GM19025 (cell line): ENCODE data around the gene SLC1A6.
"Not testable (repeated sequence)": the region's sequence is repeated elsewhere in the genome, so short reads cannot be mapped to it uniquely, and the experiment has no call there.

Source experiments
- ATAC-seq: cut with Tn5 transposase; IDR thresholded peaks from one replicate; pipeline ENCODE4 v1.9.1; 2021; ENCODE audit warnings: mild to moderate bottlenecking, low read depth, moderate library complexity; ENCODE audit not compliant: unreplicated experiment

SLC1A6 gene

GRCh38 chr19:14979476-14980255 lies at the start of gene SLC1A6:
Gene SLC1A6, minus strand, starts transcription at chr19:14979864. Its CDS starts 6,954 bp downstream, at chr19:14972910.
- no peak for ATAC-seq

- no peak for ATAC-seq
Observed at GRCh38 chr19:15028490-15028889, 48.8 kb upstream of the SLC1A6 start.

- ATAC-seq, result no peak
Observed at GRCh38 chr19:15025217-15025616, 45.6 kb upstream of the SLC1A6 start.

GRCh38 chr19:15022752-15023151 lies 43.1 kb upstream of the SLC1A6 start:
- no peak for ATAC-seq

- no peak for ATAC-seq
Observed at GRCh38 chr19:15021286-15022007, 41.8 kb upstream of the SLC1A6 start.

- ATAC-seq, result not testable (repeated sequence)
Observed at GRCh38 chr19:15018836-15019235, 39.2 kb upstream of the SLC1A6 start.

GRCh38 chr19:15015946-15016542 lies 36.4 kb upstream of the SLC1A6 start:
- ATAC-seq, result no peak

GRCh38 chr19:15014579-15014978 lies 34.9 kb upstream of the SLC1A6 start:
- no peak for ATAC-seq

- ATAC-seq, result no peak
Observed at GRCh38 chr19:15010501-15011300, 31.0 kb upstream of the SLC1A6 start.

- ATAC-seq, result no peak
Observed at GRCh38 chr19:15008308-15008707, 28.6 kb upstream of the SLC1A6 start.

- ATAC-seq, result no peak
Observed at GRCh38 chr19:14997981-14998380, 18.3 kb upstream of the SLC1A6 start.

- ATAC-seq, result no peak
Observed at GRCh38 chr19:14992780-14993179, 13.1 kb upstream of the SLC1A6 start.

- ATAC-seq, result no peak
Observed at GRCh38 chr19:14985133-14985532, 5.5 kb upstream of the SLC1A6 start.

- no peak for ATAC-seq
Observed at GRCh38 chr19:14978161-14978776, 1.4 kb downstream of the SLC1A6 start.

GRCh38 chr19:14977128-14977527 lies 2.5 kb downstream of the SLC1A6 start:
- no peak for ATAC-seq

GRCh38 chr19:14974488-14974887 lies 5.2 kb downstream of the SLC1A6 start:
- ATAC-seq, result no peak

GRCh38 chr19:14972676-14973075 lies 7.0 kb downstream of the SLC1A6 start:
- ATAC-seq, result no peak

GRCh38 chr19:14971474-14971873 lies 8.2 kb downstream of the SLC1A6 start:
- no peak for ATAC-seq

- no peak for ATAC-seq
Observed at GRCh38 chr19:14968247-14968646, 11.4 kb downstream of the SLC1A6 start.

- no peak for ATAC-seq
Observed at GRCh38 chr19:14961956-14962685, 17.5 kb downstream of the SLC1A6 start.
